HG03571 (cell line): ENCODE measurements around the gene SERPIND1.

Source experiments
- ATAC-seq: cut with Tn5 transposase; IDR thresholded peaks from one replicate; pipeline ENCODE4 v1.9.1; 2021; ENCODE audit not compliant: unreplicated experiment

SERPIND1 gene

DNA sequence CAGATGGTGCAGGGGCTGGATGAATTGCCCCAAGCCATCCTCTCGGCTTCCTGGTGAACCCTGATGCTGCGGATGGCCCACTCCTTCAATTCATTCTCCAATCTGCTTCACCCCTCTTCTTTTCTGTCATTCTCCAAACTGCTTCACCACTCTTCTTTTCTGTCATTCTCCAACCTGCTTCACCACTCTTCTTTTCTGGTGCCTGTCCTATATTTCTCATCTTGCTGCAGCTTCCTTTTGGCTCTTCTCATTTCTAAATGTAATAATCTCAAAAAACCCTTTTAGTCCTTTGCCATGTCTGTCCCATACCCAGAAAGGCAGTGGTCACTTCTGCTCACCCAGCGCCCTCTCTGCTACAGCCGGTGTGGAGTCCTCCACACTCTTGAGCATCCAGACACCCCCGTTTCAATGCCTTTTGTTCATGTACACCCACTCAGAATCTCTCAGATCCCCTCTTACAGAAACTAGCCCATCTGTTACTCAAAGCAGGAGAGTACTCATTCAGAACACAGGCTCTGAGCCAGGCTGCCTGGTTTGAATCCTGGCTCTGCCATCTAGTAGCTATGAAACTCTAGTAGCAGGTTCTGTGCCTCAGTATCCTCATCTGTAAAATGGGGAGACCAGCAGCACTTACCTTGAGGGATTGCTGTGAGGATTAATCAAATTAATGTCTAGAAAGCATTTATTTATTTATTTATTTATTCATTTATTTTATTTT, 14.9 kb downstream of the SERPIND1 start:
- no peak for ATAC-seq

DNA sequence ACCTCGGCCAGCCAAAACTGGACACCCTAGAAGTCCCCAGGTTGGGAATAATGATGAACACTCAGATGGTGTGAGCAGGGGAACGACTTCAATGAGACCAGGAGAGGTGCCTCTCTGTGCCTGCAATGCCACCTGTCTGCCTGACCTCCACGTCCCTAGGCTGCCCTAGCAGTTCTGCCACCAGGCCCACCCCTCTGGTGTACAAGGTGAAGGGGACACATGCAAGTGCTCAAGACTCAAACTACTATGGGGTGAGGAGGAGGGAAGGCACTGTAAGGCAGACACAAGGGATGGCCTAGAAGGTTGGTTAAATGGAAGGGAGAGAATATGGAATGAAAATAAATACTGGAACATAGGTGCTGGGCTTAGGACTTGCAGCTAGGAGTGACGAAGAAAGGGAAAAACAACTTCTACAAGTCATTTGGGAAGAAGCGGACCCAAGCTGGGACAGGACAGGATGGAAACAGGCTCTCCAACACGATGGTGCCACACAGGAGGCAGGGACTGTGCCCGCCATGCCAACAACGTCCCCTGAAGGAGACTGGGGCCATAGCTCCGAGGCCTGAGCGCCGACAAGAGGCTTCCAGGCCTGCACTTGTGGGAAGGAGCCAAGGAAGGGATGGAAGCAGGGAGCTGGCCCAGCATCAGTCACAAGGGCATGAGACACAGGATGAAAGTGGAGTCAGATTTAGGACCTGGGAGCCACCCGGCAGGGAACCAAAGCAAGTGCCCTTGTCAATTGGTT, 18.5 kb downstream of the SERPIND1 start:
- no peak for ATAC-seq

DNA sequence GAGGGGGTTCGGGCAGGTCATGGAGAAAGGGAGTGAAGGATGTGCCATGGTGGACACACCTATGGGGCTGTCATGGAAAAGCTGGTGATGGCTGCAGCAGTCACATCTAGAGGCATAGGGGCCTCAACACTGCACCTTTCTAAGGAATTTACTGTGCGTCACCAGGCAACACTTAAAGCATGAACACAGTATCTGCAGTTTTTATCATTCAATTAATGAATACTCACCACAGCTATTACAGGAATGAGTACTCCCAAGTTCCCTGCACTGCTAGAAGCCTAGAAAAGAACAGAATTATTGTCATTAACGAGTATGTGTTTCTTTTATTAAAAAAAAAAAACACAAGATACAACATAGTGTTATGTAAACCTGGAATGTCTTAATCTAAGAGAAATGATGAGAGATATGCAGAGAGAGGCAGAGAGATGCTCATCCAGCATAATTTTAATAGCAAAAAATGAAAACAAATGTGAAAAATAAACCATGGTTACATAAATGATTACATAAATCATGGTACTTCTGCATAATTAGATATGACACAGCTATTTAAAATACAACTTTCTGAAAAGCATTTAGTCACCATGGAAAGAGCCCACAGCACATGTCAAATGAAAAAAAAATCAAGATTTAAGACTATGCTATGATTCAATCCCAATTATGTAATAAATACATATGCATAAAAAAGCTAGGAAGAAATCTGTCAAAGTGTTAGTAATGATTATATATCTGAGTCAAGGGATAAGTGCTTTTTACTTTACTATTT, 19.2 kb downstream of the SERPIND1 start:
- ATAC-seq: no peak

DNA sequence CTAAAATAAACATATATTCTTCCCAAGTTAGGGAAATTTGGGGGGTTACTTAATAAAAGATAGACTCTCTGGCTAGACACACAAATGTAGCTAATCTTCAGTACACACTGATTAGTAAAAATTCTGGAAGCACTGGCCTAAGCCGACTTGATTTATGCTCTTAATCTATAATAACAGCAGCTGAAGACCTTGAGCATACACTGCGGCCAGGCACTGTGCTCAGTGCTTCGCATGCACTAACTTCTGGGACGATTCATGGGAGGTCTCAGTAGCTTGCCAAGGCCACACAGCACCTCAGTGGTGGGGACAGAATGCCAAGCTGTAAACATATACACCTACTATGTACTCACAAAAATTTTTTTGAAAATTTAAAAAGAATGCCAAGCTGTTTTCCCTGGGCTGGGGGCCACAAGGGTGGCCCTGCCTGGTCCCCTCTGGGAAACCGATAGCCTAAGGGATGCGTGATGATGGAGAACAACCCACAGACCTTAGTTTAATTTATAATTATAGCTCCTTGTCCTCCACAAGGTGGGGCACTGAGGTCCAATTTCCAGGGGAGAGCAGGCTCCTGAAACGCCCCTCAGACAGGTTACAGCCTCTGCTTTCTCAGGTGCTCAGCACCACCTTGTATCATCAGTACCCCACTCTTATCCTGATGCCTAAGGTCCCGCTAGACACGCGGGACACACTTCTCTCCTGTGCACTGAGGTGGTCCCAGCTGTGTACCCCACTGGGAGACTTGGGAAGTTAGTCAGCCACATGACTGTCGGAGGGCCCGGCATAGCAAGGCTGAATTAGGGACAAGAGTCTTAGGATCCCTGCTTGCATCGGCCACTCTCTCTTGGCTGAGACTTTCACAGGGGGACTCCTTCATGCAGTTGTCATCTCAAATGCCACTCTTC, 20.1 kb downstream of the SERPIND1 start:
- no peak for ATAC-seq

DNA sequence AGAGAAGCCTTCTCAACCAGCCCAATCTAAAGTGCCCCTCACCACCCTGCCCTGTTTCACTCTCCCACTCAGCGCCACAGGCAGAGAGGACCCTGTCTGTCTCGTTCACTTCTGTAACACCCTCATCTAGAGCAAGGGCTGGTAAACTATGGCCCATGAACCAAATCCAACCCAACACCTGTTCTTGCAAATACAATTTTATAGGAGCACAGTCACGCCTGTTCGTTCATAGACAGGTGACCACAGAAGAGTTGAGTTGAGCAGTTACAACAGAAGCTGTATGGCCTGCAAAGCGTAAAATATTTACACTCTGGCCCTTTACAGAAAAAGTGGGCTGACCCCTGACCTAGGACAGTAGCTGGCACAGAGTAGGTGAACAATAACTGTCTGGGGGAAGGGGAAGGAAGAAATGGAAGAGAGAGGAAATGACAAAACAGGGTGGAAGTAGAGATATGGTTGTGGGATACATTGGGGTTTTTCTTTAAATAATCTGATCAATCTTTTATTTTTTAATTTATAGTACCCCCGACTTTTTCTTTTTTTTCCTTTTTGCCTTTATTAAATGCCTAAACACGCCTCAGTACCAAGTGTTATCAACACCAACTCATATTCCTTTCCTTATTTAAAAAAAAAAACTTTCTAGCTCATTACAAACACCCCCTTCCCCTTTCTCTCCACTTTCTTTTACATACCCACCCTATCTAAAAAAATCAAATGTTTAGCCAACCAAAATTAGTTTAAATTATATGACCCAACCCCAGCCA, 20.9 kb downstream of the SERPIND1 start:
- ATAC-seq: no peak

DNA sequence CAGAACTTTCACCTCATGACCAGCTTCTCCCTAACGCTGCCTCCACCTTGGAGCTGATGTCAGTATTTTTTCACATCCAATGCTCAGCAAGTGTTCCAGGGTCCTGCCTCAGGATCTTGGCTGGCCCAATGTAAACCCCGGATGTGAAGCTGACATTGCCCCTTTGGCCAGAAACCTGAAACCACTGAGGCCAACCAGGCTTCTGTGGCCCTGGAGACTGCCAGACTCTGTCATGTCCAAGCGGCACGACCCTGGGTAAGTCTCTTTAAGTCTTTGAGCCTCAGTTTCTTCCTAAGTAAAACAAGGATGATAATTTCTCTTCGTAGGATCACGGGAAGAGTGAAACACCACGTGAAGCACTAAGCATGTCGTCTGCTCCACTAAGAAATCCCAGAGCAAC, 22.8 kb downstream of the SERPIND1 start:
- ATAC-seq: no peak

DNA sequence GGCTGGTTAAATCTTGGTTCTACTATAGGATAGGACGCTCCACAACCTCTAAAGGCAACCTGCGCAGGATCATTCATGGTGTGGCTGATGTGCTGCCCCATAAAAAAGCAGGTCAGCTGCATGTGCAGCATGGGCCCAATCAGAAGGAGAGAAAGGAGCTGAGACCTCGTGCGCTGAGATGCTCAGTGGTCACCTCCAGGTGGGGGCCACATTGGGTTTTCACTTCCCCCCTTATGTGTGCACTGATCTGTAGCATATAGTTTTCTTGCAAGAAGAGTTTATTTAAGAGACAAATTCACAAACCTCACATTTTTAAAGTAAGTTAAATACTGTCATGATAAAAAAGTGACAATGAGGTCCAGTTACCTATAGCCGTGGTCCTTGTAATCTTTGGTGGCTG, 24.3 kb downstream of the SERPIND1 start:
- no peak for ATAC-seq

DNA sequence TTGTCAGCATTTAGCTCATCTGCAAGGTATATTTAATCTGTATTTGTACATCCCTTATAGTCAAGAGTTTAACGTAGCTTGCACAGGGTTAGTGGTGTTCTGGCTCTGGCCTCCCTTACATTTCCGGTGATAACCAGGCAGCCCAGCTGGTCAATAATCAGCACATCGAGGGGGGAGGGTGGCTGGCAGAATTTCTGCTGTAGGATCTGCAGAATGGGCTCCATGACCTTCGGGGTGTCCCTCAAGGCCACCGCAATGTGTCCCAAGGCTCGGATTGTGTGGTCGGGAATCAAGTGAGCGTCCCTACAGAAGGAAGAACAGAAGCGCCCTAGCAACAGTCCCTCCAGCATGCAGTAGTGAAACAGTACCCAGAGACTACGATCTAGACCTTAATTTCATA, 25.1 kb downstream of the SERPIND1 start:
- no peak for ATAC-seq

DNA sequence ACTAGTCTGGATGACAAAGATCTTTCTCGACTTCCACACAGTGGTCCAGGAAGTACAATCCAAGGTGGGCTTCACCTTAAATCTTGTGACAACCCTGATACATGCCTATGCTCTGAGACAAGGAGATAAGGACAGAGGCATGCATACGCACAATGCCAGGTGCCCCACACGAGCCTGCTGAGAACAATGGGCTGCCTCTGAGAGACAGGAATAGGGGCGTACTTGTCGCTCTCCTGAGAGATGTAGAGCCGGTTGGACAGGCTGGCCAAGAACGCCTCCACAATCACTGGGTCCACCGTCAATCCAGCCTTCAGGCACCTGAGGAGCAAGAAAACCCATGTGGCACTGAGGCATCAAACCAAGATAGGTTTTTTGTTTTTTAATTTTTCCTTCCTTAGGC, 25.5 kb downstream of the SERPIND1 start:
- ATAC-seq: no peak

DNA sequence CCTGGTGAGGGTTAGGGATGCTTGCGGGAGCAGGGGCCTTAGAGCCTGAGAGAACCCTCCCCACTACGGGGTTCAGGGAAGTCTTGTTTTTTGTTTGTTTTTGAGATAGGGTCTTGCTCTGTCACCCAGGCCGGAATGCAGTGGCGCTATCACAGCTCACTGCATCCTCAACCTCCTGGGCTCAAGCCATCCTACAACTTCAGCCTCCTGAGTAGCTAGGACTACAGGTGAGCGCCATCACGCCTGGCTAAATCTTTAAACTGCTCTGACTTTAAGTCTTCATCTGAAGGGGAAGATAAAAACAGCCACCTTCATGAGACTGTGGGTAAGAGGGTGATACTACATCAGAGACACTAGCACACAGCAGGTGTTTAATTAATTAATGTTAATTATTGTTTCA, 28.5 kb downstream of the SERPIND1 start:
- no peak for ATAC-seq

DNA sequence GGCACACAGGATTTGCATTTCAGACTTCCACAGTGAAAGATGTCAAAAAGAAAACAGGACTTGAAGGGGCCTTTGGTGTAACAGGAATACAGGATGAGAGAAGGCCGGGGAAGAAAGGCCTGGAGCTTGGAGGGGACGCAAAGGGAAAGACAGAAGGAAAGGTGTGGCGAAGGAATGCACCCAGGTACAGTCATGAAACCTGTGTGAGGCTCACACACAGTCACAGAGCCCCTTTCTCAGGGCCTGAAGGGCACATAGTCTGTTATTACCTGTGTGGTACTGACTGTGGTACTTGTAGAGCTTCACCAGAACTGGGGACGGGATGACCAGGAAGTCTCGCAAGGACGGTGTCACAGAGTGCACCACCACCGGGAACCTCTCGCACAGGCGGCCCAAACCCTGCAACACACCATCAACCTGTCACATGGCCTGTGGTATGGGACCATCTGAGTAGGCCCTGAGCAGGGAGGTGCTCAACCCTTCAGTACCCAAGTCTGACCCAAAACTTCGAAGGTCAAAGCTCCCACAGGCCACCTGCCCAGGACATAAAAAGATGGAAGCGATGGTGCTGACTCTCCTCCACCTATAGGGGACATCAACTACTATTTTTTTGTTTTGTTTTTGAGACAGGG, 29.1 kb downstream of the SERPIND1 start:
- no peak for ATAC-seq

DNA sequence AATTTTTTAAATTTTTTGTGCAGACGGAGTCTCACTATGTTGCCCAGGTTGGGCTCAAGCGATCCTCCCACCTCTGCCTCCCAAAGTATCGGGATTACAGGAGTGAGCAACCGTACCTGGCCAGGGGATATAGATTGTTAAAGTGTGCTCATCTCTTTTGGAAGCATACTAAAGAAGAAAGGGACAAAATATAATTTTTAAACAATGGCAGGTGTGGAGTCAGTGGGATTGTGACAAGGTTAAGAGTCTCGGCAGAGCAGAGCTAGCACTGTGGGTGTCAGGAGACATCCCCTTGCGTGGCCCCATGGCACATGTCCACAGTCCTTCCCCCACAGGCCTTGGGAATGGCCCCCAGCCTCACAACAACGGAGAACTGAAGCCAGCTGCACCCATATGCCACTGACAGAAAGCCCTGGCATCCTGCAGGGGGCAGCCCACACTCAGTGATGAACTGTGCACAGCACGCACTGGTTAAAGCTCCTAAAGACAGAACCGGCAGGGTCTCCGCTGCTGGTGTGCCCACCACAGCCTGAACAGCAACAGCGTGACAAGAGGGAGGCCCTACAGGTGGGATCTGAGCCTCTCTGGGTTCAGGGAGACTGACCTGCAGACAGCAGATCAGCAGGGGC, 29.9 kb downstream of the SERPIND1 start:
- ATAC-seq: no peak

DNA sequence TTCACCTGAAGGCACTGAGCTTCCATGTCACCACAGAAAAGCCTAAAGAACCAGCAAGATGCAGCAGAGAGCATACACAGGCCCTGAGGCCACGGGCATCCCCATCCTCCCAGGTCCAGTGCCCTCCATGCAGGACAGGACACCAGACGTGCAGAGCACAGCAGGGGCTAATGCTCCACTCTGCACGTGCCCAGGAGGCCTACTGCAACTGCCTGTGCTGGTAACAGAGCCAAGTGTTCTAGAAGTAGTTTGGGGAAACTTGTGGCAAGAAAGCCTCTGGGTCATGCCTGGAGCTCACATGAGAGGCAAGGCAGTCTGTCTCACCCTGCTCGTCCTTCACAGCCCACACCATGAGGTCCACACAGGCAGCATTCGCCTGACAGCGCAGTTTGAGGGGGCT, 30.7 kb downstream of the SERPIND1 start:
- no peak for ATAC-seq

DNA sequence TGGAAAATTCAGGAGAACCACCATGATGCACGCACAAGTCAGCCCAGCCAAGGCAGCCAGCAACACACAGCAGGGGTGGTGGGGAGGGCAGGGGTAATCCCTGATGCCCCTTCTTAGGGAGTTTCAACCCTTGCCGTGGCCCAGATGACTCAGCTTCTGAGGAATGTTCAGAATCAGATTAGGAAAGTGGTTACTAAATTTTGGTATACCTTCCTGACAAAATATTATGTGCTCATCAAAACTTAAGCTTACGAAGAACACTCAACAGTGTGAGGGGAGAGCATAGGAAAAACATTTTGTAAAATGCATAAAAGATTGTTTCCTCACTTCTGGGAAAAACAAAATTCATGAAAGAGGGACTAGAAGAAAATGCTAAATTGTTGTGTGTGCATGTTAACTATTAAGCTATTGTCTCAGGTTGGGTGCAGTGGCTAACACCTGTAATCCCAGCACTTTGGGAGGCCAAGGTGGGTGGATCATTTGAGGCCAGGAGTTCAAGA, 32.1 kb downstream of the SERPIND1 start:
- no peak for ATAC-seq

DNA sequence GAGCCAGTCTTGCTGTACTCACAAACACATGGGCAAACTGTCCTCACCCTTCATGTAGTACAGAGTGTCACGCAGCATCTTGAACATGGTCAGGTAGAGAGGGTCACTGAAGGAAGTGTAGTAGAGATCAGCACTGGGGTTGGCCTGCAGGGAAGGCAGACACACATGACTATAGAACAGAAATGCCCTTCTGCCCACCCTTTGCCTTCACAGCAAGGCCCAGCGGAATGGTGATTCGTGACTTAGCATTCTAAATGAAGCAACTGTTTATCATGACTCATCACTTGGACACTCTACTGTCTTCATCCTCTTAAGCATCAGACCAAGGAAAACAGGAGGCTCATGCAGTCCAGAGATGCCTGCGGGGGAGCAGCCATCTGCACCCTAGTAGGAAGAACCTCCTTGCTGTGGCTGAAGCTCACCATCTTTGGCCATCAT, 33.4 kb downstream of the SERPIND1 start:
- no peak for ATAC-seq

DNA sequence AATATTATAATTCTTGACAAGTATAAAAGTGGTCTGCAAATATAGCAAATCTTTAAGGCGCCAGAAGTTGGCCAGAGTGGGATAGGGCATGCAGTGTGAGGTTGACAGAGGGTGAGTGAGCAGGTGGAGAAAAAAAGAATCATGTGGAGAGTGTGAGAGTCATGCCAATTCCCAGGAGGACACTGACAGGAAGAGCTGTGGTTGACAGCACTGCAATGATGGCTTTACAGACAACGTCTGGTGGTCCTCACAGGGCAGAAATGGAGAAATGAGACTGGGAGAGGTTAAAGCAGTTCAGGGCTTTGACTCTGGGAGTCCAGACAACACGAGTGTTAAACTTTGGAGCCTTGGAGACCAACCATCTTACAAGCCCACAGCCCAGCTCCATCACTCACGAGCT, 34.9 kb downstream of the SERPIND1 start:
- ATAC-seq: no peak

DNA sequence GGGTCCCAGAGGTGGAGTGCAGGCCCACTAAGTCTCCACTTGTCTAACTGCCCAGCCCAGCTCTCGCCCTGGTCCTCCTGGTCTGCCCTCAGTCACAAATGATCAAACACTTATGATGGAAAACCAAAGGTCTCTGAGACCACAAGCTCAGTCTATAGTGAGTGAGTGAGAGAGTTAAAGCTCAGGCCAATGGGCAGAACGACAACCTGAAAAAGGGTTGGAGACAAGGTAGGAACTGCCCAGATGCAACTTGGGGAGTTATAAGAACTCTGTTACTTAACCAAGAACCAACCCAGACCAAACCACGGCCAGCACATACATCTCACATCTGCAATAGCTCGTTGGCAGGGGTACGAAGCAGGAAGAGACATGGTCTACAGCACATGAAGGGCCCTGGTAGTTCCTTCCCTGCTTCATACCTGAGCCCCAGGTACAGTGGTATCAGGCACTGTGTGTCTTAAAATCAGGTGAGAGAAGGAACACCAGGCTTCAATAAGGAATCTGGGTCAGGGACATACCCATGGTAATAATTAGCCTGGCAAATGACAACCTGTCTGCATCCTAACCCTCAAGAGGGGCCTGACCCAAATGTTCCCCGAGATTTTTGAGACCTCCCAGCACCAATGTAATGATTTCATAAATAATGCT, 35.7 kb downstream of the SERPIND1 start:
- no peak for ATAC-seq

DNA sequence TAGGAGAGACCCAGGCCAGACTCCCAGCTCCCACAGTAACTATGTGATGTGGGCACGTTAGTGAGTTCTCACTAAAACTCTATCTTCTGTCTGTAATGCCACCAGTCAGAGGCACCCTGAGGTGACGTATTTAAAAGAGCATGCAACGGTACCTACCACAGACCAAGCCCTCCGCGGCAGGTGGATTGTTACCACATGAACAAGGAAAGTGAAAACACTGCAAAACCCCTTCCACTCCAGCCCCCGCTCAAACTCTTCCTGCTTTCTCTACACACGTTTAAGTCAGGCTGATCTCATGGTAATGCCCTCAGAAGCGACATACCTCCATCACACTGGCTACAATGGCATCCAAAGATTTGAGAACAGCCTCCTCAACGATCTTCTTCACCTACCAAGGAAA, 36.7 kb downstream of the SERPIND1 start:
- no peak for ATAC-seq

DNA sequence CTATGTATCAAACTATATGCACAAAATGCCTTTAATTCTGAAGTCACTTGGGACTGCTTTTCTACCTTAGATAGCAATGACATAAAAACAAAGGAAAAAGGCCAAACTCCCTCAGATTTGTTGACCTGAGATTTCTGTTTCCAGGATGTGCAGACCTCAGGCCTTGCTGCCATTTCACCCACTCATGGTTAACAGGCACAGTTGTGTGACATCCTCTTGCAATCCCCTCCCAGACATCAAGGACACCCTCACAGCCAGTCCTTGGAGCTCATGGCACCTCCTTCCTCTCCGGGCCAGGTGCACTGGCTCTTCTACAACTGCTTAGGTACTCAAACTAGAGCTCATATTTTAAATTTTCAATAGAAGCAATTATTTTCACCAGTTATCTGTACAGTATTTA, 37.3 kb downstream of the SERPIND1 start:
- no peak for ATAC-seq
